NCI-H345 (cell line): ENCODE measurements around the gene NRIP1.

ENCODE experiments used
- DNase-seq: peaks from one replicate; lab custom pipeline; 2025; lab: John Stamatoyannopoulos, UW

The NRIP1 gene, protein sequence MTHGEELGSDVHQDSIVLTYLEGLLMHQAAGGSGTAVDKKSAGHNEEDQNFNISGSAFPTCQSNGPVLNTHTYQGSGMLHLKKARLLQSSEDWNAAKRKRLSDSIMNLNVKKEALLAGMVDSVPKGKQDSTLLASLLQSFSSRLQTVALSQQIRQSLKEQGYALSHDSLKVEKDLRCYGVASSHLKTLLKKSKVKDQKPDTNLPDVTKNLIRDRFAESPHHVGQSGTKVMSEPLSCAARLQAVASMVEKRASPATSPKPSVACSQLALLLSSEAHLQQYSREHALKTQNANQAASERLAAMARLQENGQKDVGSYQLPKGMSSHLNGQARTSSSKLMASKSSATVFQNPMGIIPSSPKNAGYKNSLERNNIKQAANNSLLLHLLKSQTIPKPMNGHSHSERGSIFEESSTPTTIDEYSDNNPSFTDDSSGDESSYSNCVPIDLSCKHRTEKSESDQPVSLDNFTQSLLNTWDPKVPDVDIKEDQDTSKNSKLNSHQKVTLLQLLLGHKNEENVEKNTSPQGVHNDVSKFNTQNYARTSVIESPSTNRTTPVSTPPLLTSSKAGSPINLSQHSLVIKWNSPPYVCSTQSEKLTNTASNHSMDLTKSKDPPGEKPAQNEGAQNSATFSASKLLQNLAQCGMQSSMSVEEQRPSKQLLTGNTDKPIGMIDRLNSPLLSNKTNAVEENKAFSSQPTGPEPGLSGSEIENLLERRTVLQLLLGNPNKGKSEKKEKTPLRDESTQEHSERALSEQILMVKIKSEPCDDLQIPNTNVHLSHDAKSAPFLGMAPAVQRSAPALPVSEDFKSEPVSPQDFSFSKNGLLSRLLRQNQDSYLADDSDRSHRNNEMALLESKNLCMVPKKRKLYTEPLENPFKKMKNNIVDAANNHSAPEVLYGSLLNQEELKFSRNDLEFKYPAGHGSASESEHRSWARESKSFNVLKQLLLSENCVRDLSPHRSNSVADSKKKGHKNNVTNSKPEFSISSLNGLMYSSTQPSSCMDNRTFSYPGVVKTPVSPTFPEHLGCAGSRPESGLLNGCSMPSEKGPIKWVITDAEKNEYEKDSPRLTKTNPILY (N-terminal part only)

DNA sequence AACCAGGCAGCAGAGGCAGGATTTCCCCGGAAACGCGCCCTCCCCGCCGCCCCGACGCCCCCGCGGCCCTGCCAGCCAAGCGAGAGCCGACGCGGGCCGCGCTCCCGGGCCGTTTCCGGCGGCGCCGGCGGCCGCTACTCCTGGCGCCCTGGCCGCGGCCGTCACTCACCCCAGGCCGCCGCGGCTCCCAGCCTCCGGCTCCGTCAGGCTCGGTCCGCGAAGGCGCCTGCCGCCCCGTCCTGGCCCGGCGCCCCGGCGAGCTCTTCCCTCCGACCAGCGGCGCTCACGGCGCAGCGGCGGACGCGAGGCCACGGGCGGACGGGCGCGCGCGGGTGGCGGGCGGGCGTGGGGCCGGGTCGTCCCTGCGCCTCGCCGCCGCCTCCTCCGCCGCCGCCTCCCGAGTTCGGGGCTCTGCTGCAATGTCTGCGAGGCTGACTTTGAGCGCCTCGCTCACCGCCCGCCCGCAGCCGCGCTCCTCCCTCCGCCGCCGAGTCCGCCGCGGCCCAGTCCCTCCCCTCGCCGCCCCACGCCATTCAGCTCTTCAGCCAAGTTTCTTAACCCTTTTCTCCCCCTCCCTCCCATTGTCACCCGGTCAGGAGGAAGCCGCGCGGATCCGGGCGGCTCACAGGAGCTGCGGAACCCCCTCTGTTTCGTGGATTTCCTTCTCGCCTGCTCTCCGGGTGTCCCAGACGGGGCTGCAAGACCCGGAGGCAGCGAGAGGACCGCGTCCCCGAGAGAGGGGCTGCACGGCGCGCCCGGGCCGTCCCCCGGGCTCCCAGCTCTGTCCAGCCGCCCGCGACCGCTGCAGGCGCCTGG is at the start of gene NRIP1:
Gene NRIP1 (minus strand): TSS at position 425 of the 816 bp plus-strand sequence. CDS start 96,808 bp downstream, outside the sequence.
- DNase-seq: peak; percentile 9

DNA sequence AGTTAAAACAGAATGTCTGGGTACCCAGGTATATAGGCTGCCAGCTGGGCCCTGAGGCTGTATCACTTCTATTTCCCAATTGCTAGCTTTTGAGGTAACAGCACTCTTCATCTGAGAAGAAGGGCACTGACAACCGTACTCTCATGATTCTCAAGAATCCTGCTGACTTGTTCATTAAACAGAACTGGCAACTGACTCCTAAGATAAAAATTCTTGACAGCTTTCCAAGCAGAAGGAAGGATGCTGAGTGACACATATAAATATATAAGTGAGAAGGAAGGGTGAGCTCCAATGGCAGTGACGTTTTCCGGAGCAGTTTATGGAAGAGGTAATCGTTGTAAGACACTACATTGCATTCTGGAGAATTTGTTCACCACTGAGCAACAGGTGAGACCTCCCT is 48.1 kb upstream of the NRIP1 start:
- no peak for DNase-seq

DNA sequence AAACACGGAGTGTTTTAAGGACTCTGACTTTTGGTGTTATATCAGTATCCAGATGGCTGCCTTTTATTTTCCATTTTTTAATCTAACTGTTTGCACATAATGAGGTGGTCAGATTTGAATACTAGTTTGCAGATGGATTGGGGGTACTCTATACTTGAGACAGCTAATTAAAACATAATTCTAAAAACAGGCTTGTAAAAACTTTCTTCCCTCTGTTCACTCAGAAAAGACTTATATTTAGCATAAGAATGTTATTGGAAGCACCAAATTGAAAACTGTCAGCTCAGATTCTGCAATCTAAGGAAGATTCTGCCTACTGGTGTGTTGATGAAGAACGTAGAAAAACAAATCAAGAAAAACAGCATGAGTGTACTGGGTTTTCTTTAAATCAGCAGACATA is 44.0 kb upstream of the NRIP1 start:
- no peak for DNase-seq

DNA sequence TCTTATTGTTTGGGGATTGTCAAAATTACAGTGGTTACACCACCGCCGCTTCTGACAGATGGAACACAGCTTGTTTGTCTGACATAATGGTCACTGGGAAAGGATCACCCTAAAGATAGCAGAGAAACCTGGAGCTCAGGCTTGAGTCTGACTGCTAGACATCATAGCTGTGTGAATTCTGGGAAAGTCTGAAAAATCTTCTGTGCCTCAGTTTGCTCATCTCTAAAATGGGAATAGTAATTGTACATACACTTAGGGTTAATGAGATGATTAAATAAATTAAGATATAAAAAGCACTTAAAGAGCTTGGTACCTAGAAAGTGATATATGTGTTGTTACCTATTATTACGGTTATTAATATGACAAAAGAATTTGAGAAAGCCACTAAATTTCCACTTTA is 39.7 kb upstream of the NRIP1 start:
- DNase-seq: no peak

DNA sequence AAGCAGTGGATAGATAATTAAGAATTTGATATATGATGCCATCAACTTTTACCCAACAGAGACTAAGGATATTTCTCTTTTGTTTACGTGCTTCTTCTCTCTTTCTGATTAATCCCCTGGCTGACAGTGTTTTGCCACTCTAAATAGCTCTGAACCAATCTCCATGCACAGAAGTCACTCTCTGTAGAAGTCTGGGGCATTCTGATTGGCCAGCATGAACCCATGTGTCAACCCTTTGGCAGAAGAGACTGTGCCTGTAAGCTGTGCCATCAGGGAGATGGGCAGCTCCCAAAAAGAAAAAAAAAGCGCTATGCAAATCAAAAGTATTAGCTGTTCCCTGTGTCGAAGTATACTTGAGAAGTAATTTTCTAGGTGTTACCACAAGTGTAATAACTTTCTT is 34.1 kb upstream of the NRIP1 start:
- DNase-seq: no peak

DNA sequence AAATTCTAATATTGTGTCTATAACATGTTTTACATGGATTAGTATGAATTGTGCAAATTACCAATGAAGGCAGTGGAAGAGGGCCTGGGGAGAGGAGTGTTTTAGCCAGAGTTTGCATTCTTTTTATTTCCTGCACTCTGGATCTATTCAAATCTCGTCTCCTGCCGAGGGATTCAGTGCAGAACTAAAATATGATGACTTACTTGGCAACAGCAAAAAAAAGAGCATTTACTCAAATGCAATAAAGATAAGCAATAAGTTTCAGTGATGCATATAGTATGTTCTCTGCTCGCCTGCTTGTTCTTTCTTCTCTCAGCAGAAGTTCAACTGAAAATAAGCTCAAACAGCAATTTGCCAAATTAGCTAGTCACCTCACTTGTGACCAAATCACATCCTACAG is 33.4 kb upstream of the NRIP1 start:
- DNase-seq: no peak

DNA sequence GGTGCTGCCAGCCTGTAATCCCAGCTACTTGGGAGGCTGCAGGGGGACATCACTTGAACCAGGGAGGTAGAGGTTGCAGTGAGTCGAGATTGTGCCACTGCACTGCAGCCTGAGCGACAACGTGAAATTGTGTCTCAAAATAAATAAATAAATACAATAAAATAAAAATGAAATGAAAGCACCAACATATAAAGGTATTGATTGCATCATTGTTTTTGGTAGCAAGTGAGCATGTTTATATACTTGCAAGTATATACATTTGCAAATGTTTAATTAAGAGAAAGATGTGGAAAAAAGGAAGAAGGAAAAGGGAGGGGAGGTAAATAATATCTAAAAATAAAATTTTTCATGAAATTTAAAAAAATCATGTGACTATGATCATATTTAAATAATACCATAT is 32.8 kb upstream of the NRIP1 start:
- DNase-seq: no peak

DNA sequence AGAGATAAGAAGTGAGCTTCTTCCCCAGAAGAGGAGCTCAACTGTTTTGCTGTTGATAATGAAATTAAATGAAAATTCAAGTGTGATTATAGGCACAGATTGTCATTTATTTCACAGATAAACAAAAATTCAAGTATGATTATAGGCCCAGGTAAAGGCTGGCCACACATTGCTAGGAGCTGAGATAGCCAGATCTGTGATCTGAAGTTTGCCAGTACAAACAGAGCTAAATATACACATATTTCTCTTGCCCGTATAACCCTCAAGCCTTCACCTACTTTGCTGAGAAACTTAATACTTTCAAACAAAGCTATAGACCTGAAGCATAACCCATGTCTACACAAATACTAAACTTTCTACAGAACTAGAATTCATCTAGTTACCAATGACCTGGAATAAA is 31.3 kb upstream of the NRIP1 start:
- no peak for DNase-seq

DNA sequence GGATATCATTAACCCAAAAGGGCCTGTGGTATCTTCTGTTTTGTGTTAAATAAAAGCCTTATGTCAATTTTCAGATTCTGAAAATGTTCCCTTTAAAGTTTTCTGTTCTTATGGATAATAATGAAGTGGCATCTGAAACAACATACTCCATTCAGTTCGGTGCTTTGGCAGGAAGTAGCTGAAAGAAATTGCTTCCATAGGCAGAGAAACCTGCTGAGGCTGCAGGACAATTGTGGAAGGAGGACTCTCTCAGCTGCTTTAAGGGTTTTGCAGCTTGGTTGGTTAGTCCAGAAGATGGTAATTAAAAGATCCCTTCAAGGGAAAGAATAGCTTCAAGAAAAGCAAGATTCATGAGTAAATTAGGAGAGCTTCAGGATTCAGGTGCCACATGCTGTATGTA is 30.5 kb upstream of the NRIP1 start:
- DNase-seq: no peak

DNA sequence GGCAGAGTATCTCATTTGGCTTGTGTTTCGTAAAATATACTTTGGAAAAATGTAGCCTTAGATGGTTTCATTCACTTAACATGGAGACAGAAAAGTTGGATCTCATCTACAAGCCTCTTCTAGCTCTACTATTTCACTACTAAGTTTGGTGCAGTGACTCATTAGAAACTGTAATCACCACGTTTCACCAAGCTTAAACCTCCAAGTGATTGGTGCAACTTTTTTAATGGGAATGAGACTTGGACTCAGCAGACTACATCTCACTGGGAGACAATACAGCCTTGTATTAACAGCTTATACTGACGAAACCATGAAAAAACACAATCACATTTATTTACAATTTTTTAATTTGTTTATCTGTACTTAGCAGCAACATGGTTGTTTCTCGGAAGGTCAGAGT is 29.9 kb upstream of the NRIP1 start:
- DNase-seq: no peak

DNA sequence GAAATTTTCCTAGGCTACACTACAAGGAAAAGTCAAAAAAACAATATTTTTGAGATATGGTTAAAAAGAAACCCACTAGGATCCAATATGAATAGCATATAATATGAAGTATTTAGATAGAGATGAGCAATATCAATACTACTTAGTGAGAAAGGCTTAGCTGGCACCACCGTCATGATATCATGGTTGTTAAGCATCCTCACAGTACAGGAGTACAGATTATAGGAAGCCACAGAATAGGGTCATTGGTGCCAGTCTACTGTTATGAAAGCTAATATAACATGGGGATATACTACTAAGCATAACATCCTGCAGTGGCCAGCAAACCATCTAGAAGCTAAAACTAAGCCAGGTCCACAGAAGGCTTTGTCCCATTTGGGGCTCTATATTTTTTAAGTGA is 28.4 kb upstream of the NRIP1 start:
- DNase-seq: no peak

DNA sequence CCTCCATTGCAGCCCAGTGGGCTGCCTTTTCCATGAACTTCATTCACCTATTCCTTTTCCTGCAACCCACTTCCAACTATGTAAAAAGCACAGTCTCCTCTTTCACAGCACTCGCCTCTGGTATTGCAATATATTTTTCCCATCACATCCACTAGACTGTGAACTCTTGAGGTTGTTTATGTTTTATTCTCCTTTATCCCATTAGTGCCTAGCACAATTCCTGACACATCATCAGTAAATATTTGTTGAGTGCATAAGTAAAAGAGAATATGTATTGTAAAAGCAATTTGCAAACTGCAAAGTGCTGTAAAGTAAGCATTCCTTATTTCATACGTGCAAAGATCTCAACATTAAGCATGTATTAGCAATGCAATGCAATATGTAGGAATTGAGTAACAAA is 27.9 kb upstream of the NRIP1 start:
- DNase-seq: no peak

DNA sequence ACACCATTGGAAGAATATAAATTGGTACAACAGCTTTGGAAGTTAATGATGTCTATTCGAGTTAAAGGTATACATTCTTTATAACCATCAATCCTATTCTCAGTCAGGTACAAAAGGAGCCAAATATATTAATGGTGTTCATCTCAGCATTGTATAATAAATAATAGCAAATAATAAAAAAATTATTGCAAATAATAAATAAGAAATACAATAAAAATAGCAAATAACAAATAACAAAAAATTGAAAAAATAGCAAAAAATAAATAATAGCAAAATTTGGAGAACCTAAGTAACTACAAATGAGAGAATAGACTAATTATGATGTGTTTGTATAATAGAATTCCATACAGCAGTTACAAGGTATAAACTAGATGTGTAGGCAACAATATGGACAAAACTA is 25.6 kb upstream of the NRIP1 start:
- DNase-seq: no peak

DNA sequence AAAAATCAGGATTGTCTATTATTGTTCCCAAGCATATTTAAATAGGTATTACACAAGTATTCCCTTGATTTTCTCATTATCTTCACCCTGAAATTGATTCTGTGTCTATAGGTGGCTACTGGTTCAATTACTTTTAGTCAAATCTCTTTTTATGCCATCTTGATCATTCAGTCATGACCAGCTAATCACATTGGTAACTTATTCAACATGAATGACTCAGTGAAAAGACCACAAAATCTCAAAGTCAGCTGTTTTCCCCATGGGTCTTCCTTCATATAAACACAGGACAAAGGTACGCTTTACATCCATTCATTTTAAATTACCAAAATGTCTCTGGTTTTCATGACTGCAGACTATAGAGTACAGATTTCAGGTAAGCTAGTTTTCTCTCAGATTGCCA is 23.7 kb upstream of the NRIP1 start:
- DNase-seq: no peak

DNA sequence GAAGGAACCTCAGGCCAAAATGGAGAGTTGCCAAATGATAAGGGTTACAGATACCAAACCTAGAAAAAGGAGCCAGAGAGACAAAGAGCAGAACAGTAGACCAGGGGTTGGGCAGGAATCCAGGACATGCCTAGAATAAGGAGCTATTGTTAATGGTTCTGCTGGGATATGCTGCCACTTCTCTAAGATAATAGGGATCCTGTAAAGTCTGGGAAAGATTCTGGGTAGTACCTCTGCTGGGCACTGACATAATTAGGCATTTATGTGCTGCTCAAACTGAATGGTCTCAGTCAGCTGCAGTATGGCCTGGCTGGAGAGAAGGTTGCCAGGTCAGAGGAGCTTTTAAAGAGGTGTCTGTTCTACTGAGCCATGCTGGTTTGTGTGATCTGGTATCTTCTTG is 19.9 kb upstream of the NRIP1 start:
- DNase-seq: no peak

DNA sequence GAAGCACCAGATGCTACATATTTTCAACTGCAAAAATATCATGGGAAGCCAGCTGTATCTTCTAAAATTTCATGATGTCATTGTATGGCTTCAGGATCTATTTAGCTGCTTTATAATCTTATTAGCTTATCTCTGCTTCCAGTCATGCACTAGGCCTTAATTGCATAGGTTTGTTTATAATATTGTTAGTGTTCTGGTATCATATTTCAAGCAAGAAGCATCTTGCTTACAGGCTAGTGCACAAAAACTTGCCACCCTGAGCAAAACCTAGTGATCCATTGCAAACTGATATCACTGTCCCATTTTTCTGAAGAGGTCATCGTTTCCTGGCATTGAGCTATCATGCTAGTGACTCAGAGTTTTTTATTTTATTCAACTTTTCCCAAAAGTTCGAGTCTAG is 15.7 kb upstream of the NRIP1 start:
- DNase-seq: no peak

DNA sequence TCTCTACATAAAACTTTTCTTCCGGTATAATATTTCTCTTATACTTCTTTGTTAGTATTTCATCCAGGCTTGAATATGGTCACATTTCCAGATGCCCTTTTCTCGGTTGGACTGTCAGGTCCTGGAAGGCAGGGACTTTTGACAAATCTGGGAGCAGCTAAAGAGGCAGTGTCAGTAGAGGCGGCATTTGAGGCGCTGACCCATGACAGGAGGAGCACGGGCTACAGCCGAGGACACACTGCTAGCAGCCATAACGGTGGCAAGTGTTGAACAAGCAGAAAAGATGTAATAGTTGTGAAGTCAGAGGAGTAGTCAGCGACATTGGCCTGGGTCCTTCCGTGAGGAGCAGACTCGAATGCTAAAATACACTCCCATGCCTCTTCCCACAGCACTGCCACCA is 14.5 kb upstream of the NRIP1 start:
- no peak for DNase-seq

DNA sequence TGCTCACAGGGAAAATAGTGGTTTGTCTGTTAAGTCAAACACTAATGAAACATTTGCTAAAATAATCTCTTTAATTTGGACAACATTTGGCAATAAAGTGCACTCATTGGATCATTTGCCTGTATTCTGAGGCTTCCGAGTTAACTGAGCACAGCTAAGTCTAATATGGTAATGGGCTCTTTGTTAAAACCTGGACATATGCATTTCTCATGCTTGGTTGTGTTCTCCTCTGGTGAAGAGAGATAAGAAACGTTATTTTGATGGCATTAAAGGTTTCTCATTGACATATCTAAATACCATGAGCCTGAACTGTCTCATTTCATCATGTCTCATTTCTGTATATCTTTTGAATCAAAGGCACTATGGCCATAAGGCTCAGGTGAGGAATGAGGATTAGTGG is 13.4 kb upstream of the NRIP1 start:
- no peak for DNase-seq

DNA sequence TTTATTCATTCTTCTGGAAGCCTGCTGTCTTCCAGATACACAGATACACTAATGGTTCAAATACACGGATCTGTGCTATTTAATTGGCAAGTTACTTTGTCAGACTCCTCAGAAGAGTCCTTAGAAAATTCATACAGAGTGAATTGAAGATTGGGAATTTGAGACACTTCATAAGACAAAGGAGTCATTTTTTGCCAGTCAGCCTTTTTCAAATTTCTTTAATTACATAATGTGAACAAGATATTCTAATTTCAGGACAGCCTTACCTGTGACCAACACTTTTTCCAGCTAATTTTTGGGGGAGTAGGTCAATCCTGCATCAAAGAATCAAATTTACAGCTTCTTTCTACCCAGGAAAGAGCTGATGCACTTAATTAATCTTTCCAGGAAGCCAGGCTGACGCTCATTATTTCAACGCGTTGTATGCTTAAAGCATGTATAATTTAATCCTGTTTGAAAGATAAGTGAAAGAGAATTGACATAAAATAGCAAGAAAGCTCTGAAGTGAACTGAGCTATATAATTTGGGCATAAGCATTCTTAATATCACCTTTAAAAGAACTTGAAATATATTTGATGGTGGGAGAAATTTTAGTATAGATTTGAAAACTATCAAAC is 12.8 kb upstream of the NRIP1 start:
- DNase-seq: no peak

DNA sequence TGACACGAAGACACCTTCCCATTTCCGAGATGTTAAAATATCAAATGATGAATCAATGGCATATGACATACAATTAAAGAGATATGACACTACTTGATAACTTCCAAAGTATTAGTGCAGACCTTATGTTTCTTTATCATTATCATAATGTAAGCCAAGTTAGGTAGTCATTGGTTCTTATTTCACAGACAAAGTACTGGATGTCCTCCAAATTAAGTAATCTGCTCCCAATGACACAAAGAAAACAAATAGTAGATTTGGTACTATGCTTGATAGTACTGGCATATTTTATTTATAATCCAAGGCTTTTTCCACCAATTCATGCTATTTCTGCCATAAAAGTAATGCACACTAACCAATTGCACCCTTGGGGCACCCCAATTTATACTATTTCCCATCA is 11.9 kb upstream of the NRIP1 start:
- no peak for DNase-seq

DNA sequence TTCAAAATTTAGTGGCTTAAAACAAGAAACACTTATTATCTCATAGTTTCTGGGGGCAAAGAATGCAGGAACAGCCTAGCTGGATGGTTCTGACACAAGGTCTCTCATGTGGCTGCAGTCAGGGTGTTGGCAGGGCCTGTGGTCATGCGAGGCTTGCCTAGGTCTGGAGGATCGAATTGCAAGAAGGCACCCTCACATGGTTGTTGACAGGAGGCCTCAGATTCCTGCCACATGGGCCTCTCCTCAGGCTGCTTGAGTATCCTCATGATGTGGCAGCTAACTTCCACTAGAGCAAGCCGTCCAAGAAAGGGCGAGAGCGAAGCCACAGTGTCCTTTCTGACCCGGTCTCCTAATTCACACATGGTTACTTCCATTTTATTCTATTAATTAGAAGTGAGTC is 6.2 kb upstream of the NRIP1 start:
- no peak for DNase-seq

DNA sequence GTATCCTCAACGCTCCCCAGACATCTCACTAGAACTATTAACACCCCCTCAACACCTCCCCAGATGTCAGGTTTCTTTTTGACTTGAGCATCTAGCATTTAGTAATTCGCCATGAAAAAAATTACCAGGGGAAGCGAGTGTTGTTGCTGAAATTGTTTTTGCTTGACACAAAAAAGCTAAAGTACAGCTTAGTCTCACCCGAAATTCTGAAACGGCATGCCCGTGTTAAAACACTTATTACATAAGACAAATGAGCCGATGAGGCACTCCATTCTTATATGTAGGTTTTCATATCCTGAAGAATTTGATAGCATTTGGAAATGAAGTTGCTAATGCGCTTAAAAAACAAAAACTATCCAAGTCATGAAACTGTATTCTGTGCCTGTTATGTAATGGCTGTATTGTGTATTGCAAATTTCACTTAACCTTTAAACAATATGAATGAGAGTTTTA is 1.3 kb upstream of the NRIP1 start:
- no peak for DNase-seq
